ENCODE measurements around the gene FNIP1. TPM values are rescaled to one million over a fixed set of nuclear protein-coding genes. Genes with fewer than 3 reads are reported as not detected.

FNIP1 gene
- total RNA-seq, 1 donor from 2014 or later, result 35.2 TPM

DNA sequence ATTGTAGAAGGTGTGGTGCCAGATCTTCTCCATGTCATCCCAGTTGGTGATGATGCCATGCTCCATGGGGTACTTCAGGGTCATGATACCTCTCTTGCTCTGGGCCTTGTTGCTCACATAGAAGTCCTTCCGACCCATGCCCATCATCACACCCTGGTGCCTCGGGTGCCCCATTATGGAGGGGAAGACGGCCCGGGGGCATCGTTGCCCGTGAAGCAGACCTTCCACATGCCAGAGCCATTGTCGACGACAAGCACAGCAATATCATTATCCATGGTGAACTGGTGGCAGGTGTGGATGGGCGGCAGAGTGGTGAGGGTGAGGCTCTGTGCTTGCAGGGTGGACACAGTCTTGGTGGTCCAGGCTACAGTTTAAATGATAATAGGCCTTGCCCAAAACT lies 137.0 kb downstream of the FNIP1 start:
- TF ChIP-seq, protein P1, sequence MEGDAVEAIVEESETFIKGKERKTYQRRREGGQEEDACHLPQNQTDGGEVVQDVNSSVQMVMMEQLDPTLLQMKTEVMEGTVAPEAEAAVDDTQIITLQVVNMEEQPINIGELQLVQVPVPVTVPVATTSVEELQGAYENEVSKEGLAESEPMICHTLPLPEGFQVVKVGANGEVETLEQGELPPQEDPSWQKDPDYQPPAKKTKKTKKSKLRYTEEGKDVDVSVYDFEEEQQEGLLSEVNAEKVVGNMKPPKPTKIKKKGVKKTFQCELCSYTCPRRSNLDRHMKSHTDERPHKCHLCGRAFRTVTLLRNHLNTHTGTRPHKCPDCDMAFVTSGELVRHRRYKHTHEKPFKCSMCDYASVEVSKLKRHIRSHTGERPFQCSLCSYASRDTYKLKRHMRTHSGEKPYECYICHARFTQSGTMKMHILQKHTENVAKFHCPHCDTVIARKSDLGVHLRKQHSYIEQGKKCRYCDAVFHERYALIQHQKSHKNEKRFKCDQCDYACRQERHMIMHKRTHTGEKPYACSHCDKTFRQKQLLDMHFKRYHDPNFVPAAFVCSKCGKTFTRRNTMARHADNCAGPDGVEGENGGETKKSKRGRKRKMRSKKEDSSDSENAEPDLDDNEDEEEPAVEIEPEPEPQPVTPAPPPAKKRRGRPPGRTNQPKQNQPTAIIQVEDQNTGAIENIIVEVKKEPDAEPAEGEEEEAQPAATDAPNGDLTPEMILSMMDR (IDR thresholded peaks at IDR 0.05; ENCODE audit: insufficient read depth, low read length, poor library complexity, severe bottlenecking), result no peak
- Histone ChIP-seq H3K36me3 (ENCODE audit: control insufficient read depth, insufficient read depth, low read length) (peaks cover 2% of the 10 kb centered on the region), H3K4me3 (ENCODE audit: low read depth, low read length) (no peak overlapping the region), H3K27me3 (ENCODE audit: control insufficient read depth, insufficient read depth, low read length) (no peaks in the 10 kb centered on the region)
- no peak for DNase-seq (ENCODE audit: low read depth)

DNA sequence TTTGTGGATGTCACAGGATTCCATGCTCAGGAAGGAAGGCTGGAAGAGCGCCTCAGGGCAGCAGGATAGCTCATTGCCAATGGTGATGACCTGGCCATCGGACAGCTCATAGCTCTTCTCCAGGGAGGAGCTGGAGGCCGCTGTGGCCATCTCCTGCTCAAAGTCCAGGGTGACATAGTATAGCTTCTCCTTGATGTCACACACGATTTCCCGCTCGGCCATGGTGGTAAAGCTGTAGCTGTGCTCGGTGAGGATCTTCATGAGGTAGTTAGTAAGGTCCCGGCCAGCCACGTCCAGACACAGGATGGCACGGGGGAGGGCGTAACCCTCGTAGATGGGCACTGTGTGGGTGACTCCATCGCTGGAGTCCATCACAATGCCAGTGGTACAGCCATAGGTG lies 137.5 kb downstream of the FNIP1 start:
- TF ChIP-seq, protein P1 (IDR thresholded peaks at IDR 0.05; ENCODE audit: insufficient read depth, low read length, poor library complexity, severe bottlenecking), result no peak
- Histone ChIP-seq H3K36me3 (ENCODE audit: control insufficient read depth, insufficient read depth, low read length) (peaks cover 2% of the 10 kb centered on the region), H3K4me3 (ENCODE audit: low read depth, low read length) (no peak overlapping the region), H3K27me3 (ENCODE audit: control insufficient read depth, insufficient read depth, low read length) (no peaks in the 10 kb centered on the region)
- no peak for DNase-seq (ENCODE audit: low read depth)

DNA sequence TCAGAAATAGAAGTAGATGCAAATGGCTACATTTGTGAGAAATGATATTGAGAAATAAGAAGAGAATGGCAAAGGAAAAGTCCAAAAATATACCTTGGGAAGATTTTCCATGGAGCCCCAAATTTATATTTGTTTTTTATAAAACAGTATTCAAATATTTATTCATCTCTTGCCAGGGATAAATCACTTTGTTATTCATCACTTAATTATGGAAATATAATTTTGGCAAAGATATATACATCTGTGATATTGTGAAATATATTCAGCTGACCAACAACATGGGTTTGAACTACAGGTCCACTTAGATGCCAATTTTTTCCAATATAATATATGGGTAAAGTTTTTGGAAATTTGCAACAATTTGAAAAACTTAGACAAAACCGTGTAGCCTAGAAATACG lies 142.0 kb downstream of the FNIP1 start:
- H3K27me3 ChIP-seq (ENCODE audit: control insufficient read depth, insufficient read depth, low read length), result no peaks in the 10 kb centered on the region
- TF ChIP-seq, protein P1 (IDR thresholded peaks at IDR 0.05; ENCODE audit: insufficient read depth, low read length, poor library complexity, severe bottlenecking), result no peak
- peaks cover 2% of the 10 kb centered on the region for H3K36me3 ChIP-seq (ENCODE audit: control insufficient read depth, insufficient read depth, low read length)
- no peak overlapping the region for H3K4me3 ChIP-seq (ENCODE audit: low read depth, low read length)
- no peak for DNase-seq (ENCODE audit: low read depth)

DNA sequence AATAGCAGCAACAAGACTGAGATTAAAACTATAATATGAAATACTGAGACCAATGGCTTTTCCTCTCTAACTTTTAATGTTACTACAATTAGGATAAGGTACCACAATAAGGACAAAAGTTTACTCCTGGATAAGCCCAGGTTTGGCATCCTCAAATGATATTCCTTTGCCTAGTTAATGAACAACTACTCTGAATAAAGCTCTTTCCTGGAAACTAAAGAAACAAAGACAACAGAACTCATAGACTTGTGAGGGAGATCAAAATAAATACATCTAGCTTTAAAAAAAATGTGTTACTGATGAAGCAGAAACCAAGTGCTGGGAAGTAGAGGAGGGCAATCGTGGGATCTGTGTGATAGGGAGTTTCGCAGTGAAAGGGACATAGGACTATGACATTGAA lies 142.5 kb downstream of the FNIP1 start:
- Histone ChIP-seq H3K27me3 (ENCODE audit: control insufficient read depth, insufficient read depth, low read length) (no peaks in the 10 kb centered on the region), H3K4me3 (ENCODE audit: low read depth, low read length) (no peak overlapping the region), H3K36me3 (ENCODE audit: control insufficient read depth, insufficient read depth, low read length) (no peaks in the 10 kb centered on the region)
- no peak for DNase-seq (ENCODE audit: low read depth)
- TF ChIP-seq, protein P1 (IDR thresholded peaks at IDR 0.05; ENCODE audit: insufficient read depth, low read length, poor library complexity, severe bottlenecking), result no peak

DNA sequence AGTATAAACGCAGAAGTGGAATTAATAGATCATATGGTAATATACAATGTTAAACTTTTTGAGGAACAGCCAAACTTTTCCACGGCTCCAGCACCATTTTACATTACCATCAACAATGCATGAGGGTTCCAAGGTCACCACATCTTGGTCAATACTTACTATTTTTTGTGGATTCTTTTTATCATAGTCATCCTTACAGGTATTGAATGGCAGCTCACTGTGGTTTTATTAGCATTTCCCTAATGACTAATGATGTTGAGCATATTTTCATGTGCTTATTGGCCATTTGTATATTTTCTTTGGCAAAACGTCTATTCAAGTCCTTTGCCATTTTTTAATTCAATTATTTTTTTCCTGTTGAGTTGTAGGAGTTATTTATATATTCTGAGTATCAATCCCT lies 147.7 kb downstream of the FNIP1 start:
- no peak for DNase-seq (ENCODE audit: low read depth)
- H3K4me3 ChIP-seq (ENCODE audit: low read depth, low read length), result no peak overlapping the region
- TF ChIP-seq, protein P1 (IDR thresholded peaks at IDR 0.05; ENCODE audit: insufficient read depth, low read length, poor library complexity, severe bottlenecking), result no peak
- H3K36me3 ChIP-seq (ENCODE audit: control insufficient read depth, insufficient read depth, low read length), result peaks cover 1% of the 10 kb centered on the region
- H3K27me3 ChIP-seq (ENCODE audit: control insufficient read depth, insufficient read depth, low read length), result no peaks in the 10 kb centered on the region

DNA sequence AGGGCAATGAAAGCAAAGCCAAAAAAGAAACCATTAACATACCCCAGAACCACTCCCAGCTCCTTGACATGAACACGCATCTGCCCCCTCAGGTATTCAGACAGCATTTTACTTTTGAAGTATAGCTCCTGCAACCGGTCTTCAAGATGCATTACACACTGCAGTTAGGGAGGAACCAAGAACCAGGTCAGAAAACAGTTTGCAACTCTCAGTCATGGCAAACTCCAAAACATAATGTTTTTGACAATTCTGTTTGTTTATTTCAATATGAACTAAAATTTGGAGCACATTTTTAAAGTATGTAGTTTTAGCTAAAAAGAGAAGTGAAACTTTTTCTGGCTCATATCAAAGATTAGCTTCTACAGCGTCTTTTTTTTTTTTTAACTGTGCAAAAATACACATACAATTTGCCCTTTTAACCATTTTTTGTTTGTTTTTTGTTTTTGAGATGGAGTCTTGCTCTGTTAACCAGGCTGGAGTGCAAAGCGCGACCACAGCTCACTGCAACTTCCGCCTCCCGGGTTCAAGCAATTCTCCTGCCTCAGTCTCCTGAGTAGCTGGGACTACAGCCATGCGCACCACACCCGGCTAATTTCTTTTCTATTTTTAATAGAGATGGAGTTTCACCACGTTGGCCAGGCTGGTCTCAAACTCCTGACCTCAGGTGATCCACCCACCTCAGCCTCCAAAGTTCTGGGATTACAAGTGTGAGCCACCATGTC lies 149.6 kb downstream of the FNIP1 start:
- TF ChIP-seq, protein P1 (IDR thresholded peaks at IDR 0.05; ENCODE audit: insufficient read depth, low read length, poor library complexity, severe bottlenecking), result no peak
- H3K36me3 ChIP-seq (ENCODE audit: control insufficient read depth, insufficient read depth, low read length), result peaks cover 1% of the 10 kb centered on the region
- no peak for DNase-seq (ENCODE audit: low read depth)
- no peak overlapping the region for H3K4me3 ChIP-seq (ENCODE audit: low read depth, low read length)
- H3K27me3 ChIP-seq (ENCODE audit: control insufficient read depth, insufficient read depth, low read length), result no peaks in the 10 kb centered on the region

Measured in kidney epithelial cell (primary cell).